Nephron (organoid): ENCODE results near the gene ANAPC4.
"Not testable (repeated sequence)": the region's sequence is repeated elsewhere in the genome, so short reads cannot be mapped to it uniquely, and the experiment has no call there.

Experiments used
- H3K27ac Mint-ChIP-seq, 3 experiments: 2 replicates each; pipeline ENCODE4 v1.8.0; 2020; ENCODE audit warnings: mixed read lengths in 3 of 3, mild to moderate bottlenecking in 2 of 3, moderate library complexity in 1 of 3
- H3K27me3 Mint-ChIP-seq: 2 replicates; pipeline ENCODE4 v1.8.0; 2021; ENCODE audit warnings: low read depth, mild to moderate bottlenecking, moderate library complexity, mixed read lengths
- H3K36me3 Mint-ChIP-seq: 2 replicates; pipeline ENCODE4 v1.8.0; 2020; ENCODE audit warnings: low read depth, mixed read lengths
- H3K4me1 Mint-ChIP-seq: 2 replicates; pipeline ENCODE4 v1.8.0; 2020; ENCODE audit warnings: mixed read lengths
- H3K4me3 Mint-ChIP-seq, 3 experiments: 2 replicates each; pipeline ENCODE4 v1.8.0; 2020; ENCODE audit warnings: mild to moderate bottlenecking in 3 of 3, mixed read lengths in 3 of 3, moderate library complexity in 2 of 3
- H3K9me3 Mint-ChIP-seq: 2 replicates; pipeline ENCODE4 v1.8.0; 2020; ENCODE audit warnings: mixed read lengths
- CTCF ChIP-seq, 3 experiments: fragments of 200-600 bp; sonication (generic); IDR thresholded peaks; one replicate each; pipeline ENCODE4 v1.5.0; 2021; ENCODE audit warnings: antibody characterized with exemption in 3 of 3; ENCODE audit not compliant: unreplicated experiment in 3 of 3

ANAPC4 gene

GRCh38 chr4:25376754-25377571 lies at the start of gene ANAPC4:
Gene ANAPC4, plus strand, starts transcription at chr4:25377263. Its CDS starts 165 bp downstream, at chr4:25377428.
- Mint-ChIP-seq H3K9me3 (no peaks in the 10 kb centered on the region), H3K4me3 (no peak within 1 kb of the TSS), H3K36me3 (peaks cover 12% of the 10 kb centered on the region), H3K27ac (peak within 1 kb of the TSS; percentile 49 to 87 (median 86)), H3K4me1 (no peaks in the 10 kb centered on the region), H3K27me3 (no peaks in the 10 kb centered on the region)
- peak in 1 of 3 experiments; percentile 8 for TF ChIP-seq CTCF (IDR thresholded peaks at IDR 0.05; ENCODE audit: unreplicated experiment in 3 of 3)

- not testable (repeated sequence) for H3K36me3 Mint-ChIP-seq, H3K4me1 Mint-ChIP-seq, H3K27me3 Mint-ChIP-seq, H3K27ac Mint-ChIP-seq, H3K9me3 Mint-ChIP-seq, H3K4me3 Mint-ChIP-seq
Observed at GRCh38 chr4:25328463-25328862, 48.6 kb upstream of the ANAPC4 start.

GRCh38 chr4:25330335-25330734 lies 46.7 kb upstream of the ANAPC4 start:
- no peaks in the 10 kb centered on the region for H3K9me3 Mint-ChIP-seq
- no peak for TF ChIP-seq CTCF (IDR thresholded peaks at IDR 0.05; ENCODE audit: unreplicated experiment in 3 of 3)
- peaks cover 3% of the 10 kb centered on the region for H3K27me3 Mint-ChIP-seq
- H3K4me1 Mint-ChIP-seq, result no peaks in the 10 kb centered on the region
- H3K27ac Mint-ChIP-seq, result no peak overlapping the region
- H3K4me3 Mint-ChIP-seq, result no peak overlapping the region
- peaks cover 9% of the 10 kb centered on the region for H3K36me3 Mint-ChIP-seq

GRCh38 chr4:25330905-25331808 lies 45.9 kb upstream of the ANAPC4 start:
- Mint-ChIP-seq H3K9me3 (no peaks in the 10 kb centered on the region), H3K27me3 (peaks cover 3% of the 10 kb centered on the region), H3K36me3 (peaks cover 8% of the 10 kb centered on the region), H3K27ac (no peak overlapping the region), H3K4me1 (no peaks in the 10 kb centered on the region), H3K4me3 (no peak overlapping the region)
- no peak for TF ChIP-seq CTCF (IDR thresholded peaks at IDR 0.05; ENCODE audit: unreplicated experiment in 3 of 3)

GRCh38 chr4:25343671-25344070 lies 33.4 kb upstream of the ANAPC4 start:
- no peak for TF ChIP-seq CTCF (IDR thresholded peaks at IDR 0.05; ENCODE audit: unreplicated experiment in 3 of 3)
- H3K27ac Mint-ChIP-seq, result peak overlapping the region in 1 of 3 experiments; percentile 85
- H3K4me3 Mint-ChIP-seq, result no peak overlapping the region
- no peaks in the 10 kb centered on the region for H3K27me3 Mint-ChIP-seq
- peaks cover 7% of the 10 kb centered on the region for H3K4me1 Mint-ChIP-seq
- no peaks in the 10 kb centered on the region for H3K9me3 Mint-ChIP-seq
- H3K36me3 Mint-ChIP-seq, result peaks cover 16% of the 10 kb centered on the region

- Mint-ChIP-seq H3K27me3 (no peaks in the 10 kb centered on the region), H3K27ac (peak overlapping the region in 2 of 3 experiments; percentile 45 to 87), H3K4me1 (peaks cover 7% of the 10 kb centered on the region), H3K4me3 (no peak overlapping the region), H3K36me3 (peaks cover 8% of the 10 kb centered on the region), H3K9me3 (no peaks in the 10 kb centered on the region)
- no peak for TF ChIP-seq CTCF (IDR thresholded peaks at IDR 0.05; ENCODE audit: unreplicated experiment in 3 of 3)
Observed at GRCh38 chr4:25345744-25346143, 31.3 kb upstream of the ANAPC4 start.
